ENCODE measurements around the gene FBLN1.

GRCh38 chr22:45516163-45516562, 13.5 kb downstream of the FBLN1 start:
- no peak for TF ChIP-seq CTCF (IDR thresholded peaks at IDR 0.05)
- no peak for TF ChIP-seq POLR2A (IDR thresholded peaks at IDR 0.05)
- no peak for TF ChIP-seq EP300 (IDR thresholded peaks at IDR 0.05)

All from stomach (tissue), 4 donors.